ENCODE results near the gene CACNA1D. TPM values are rescaled to one million over a fixed set of nuclear protein-coding genes. Genes with fewer than 3 reads are reported as not detected.

Gene CACNA1D
- total RNA-seq, 1 donor from 2014 or later = 47.2 TPM

DNA sequence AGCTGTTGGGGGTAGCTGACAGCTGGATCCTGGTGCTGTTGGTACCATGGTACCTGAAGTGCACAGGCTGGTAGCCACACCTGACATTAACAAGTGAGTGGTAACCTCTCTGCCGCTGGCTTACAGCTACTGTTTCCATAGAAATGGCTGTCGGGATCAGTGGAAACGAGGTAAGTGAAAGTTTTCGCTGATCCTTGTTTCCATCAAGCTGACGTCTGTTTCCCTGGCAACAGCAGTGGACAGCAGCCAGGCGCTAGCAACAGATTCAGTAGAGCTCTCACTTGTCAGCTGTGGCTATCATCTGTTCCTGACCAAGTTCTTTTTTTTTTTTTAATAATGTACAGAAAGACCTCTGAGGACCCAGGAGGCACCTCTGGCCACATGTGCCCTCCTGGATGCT lies 185.6 kb downstream of the CACNA1D start:
- Histone ChIP-seq H3K4me1 (no peaks in the 10 kb centered on the region), H3K36me3 (no peaks in the 10 kb centered on the region), H3K4me3 (no peak overlapping the region), H3K9me3 (no peaks in the 10 kb centered on the region), H3K27me3 (peaks cover 8% of the 10 kb centered on the region), H3K27ac (no peak overlapping the region)
- DNase-seq (no peak), ATAC-seq (no peak)
- TF ChIP-seq, protein P1, sequence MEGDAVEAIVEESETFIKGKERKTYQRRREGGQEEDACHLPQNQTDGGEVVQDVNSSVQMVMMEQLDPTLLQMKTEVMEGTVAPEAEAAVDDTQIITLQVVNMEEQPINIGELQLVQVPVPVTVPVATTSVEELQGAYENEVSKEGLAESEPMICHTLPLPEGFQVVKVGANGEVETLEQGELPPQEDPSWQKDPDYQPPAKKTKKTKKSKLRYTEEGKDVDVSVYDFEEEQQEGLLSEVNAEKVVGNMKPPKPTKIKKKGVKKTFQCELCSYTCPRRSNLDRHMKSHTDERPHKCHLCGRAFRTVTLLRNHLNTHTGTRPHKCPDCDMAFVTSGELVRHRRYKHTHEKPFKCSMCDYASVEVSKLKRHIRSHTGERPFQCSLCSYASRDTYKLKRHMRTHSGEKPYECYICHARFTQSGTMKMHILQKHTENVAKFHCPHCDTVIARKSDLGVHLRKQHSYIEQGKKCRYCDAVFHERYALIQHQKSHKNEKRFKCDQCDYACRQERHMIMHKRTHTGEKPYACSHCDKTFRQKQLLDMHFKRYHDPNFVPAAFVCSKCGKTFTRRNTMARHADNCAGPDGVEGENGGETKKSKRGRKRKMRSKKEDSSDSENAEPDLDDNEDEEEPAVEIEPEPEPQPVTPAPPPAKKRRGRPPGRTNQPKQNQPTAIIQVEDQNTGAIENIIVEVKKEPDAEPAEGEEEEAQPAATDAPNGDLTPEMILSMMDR (IDR thresholded peaks at IDR 0.05) = no peak
- intact Hi-C loops (cut with DNase I) = no loop called here

DNA sequence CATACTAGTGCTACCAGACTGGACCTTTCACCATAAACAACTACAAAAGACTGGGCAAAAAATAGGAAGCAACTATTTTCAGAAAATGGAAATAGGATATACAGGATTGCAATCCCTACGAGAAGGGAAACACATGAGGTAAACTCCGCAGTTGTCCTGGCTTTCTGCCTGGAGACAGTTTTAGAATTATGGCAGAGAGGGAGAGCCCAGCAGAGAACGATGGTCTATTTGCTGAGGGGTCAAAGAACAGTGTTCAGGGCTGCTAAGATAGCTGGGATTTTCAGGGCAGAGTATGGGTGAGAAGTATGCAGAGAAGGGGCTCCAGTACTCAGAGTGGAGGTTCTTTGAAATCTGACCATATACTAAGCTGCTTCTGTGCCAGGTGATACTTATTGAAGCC lies 188.4 kb downstream of the CACNA1D start:
- Histone ChIP-seq H3K4me1 (no peaks in the 10 kb centered on the region), H3K27me3 (peaks cover 8% of the 10 kb centered on the region), H3K27ac (no peak overlapping the region), H3K36me3 (no peaks in the 10 kb centered on the region), H3K4me3 (no peak overlapping the region), H3K9me3 (no peaks in the 10 kb centered on the region)
- intact Hi-C loops (cut with DNase I) = no loop called here
- TF ChIP-seq, protein P1 (IDR thresholded peaks at IDR 0.05) = no peak
- DNase-seq (no peak), ATAC-seq (no peak)

DNA sequence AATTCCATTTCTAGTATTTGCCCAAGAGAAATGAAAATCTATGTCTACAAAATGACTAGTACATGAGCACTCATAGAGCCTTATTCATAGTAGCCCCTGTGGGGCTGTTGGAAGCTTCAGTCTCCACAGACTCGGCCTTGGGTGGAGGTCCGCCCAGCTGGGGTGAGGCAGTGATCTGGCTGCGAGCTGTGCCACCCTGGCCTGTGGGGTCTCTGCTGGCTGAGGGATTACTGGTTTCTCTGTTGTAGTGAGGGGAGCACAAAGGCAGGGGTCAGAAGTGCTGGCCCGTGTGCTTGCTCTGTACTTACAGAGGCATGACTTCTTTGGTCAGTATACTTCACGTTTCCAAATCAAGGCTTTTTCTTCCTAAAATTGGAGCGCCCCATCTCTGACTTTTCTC lies 193.7 kb downstream of the CACNA1D start:
- Histone ChIP-seq H3K36me3 (no peaks in the 10 kb centered on the region), H3K4me3 (no peak overlapping the region), H3K27ac (no peak overlapping the region), H3K27me3 (no peaks in the 10 kb centered on the region), H3K9me3 (no peaks in the 10 kb centered on the region), H3K4me1 (no peaks in the 10 kb centered on the region)
- no peak for ATAC-seq
- TF ChIP-seq, protein P1 (IDR thresholded peaks at IDR 0.05) = no peak
- DNase-seq = no peak
- intact Hi-C loops (cut with DNase I) = no loop called here

DNA sequence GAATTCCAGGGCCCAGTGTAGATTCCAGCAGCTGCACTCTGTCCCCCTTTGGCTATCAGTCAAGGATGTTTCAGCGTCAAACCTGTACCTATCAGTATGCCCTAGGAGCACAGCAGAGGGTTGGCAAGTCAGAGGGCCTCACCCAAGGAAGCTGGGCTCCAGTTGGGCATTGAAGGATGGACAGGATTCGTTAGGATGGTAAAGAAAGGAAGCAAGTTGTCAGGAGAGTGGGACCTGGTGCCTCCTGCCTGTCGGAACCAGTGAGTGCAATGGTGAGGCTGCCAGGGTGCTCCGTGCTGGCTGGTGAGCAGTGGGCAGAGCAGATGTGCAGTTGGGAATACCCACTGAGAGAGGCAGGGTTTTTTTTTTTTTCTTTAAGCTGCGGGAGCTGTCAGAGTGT lies 194.6 kb downstream of the CACNA1D start:
- DNase-seq (no peak), ATAC-seq (no peak)
- no peaks in the 10 kb centered on the region for H3K4me1 ChIP-seq
- TF ChIP-seq, protein P1 (IDR thresholded peaks at IDR 0.05) = no peak
- H3K4me3 ChIP-seq = no peak overlapping the region
- no peak overlapping the region for H3K27ac ChIP-seq
- intact Hi-C loops (cut with DNase I) = no loop called here
- H3K9me3 ChIP-seq = no peaks in the 10 kb centered on the region
- H3K36me3 ChIP-seq = no peaks in the 10 kb centered on the region
- H3K27me3 ChIP-seq = no peaks in the 10 kb centered on the region

DNA sequence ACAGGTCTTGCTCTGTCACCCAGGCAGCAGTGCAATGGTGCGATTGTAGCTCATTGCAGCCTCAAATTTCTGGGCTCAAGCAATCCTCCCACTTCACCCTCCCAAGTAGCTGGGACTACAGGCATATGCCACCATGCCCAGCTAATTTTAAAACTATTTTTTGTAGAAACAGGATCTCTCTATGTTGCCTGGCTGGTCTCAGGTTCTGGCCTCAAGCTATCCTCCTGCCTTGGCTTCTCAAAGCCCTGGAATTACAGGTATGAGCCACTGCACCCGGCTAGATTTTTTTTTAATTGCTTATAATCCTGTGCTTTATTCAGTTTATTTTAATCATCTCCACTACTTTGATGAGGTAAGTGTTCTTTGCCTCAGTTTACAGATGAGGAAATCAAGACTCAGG lies 195.3 kb downstream of the CACNA1D start:
- ATAC-seq = no peak
- no peaks in the 10 kb centered on the region for H3K9me3 ChIP-seq
- H3K4me3 ChIP-seq = no peak overlapping the region
- H3K36me3 ChIP-seq = no peaks in the 10 kb centered on the region
- intact Hi-C loops (cut with DNase I) = no loop called here
- H3K27ac ChIP-seq = no peak overlapping the region
- TF ChIP-seq, protein P1 (IDR thresholded peaks at IDR 0.05) = no peak
- no peak for DNase-seq
- H3K4me1 ChIP-seq = no peaks in the 10 kb centered on the region
- no peaks in the 10 kb centered on the region for H3K27me3 ChIP-seq

DNA sequence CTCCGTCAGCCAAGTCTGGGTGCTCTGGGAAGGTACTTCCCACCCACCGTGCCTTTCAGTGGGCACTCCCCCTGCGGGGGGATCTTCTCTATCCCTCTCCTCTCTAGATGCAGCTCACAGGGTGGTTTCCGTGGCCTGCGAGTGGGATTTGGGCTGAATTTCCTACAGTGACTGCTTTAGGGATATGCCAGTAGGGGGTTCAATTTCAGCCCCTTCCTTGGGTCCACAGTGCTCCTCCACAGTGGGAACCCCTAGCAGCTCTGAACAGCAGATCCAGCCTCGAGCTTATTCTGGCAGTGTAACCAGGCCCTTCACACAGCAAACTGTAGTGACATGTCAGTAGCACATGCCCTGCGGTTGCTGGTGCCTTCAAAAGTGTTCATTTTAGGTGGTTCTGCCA lies 196.1 kb downstream of the CACNA1D start:
- no peak overlapping the region for H3K27ac ChIP-seq
- H3K9me3 ChIP-seq = no peaks in the 10 kb centered on the region
- no peak for ATAC-seq
- no peaks in the 10 kb centered on the region for H3K27me3 ChIP-seq
- intact Hi-C loops (cut with DNase I) = no loop called here
- no peaks in the 10 kb centered on the region for H3K4me1 ChIP-seq
- TF ChIP-seq, protein P1 (IDR thresholded peaks at IDR 0.05) = no peak
- H3K4me3 ChIP-seq = no peak overlapping the region
- no peaks in the 10 kb centered on the region for H3K36me3 ChIP-seq
- no peak for DNase-seq

Data from upper lobe of right lung (tissue), 1 donor.